ENCODE results near the gene ZNF516.

- no peak for TF ChIP-seq CTCF (IDR thresholded peaks at IDR 0.05; ENCODE audit: insufficient read depth, low read length)
- TF ChIP-seq POLR2AphosphoS5 (IDR thresholded peaks at IDR 0.05; ENCODE audit: low read depth): no peak
- no peak for TF ChIP-seq GABPA (IDR thresholded peaks at IDR 0.05; ENCODE audit: low read depth)
These were observed 179.3 kb downstream of the ZNF516 start for GRCh38 chr18:76315722-76316230.
